Liver (tissue), 3 donors: Measurements from ENCODE around the gene SF3B6.

Source experiments
- FOXA1 ChIP-seq: IDR thresholded peaks from 2 replicates; pipeline ENCODE4 v1.6.1; 2016; ENCODE audit warnings: antibody characterized with exemption
- FOXA2 ChIP-seq: IDR thresholded peaks from 2 replicates; pipeline ENCODE4 v1.6.1; 2016; ENCODE audit warnings: antibody characterized with exemption
- GABPA ChIP-seq, 2 donors: IDR thresholded peaks in 1 of 2; conservative IDR thresholded peaks in 1 of 2; 2 replicates each; pipeline ENCODE4 v1.6.1; 2016; ENCODE audit warnings: antibody characterized with exemption in 2 of 2, mild to moderate bottlenecking in 1 of 2, moderate library complexity in 1 of 2
- JUND ChIP-seq, 2 donors: IDR thresholded peaks; 2 replicates each; pipeline ENCODE4 v1.6.1; 2016; ENCODE audit warnings: antibody characterized with exemption in 2 of 2
- MAX ChIP-seq: IDR thresholded peaks from 2 replicates; pipeline ENCODE4 v1.6.1; 2016; ENCODE audit warnings: antibody characterized with exemption
- RXRA ChIP-seq, 2 donors: IDR thresholded peaks; 2 replicates each; pipeline ENCODE4 v1.6.1; 2017 to 2018; ENCODE audit warnings: antibody characterized with exemption in 2 of 2, mild to moderate bottlenecking in 1 of 2
- SP1 ChIP-seq: IDR thresholded peaks from 2 replicates; pipeline ENCODE4 v1.6.1; 2018; ENCODE audit warnings: antibody characterized with exemption, mild to moderate bottlenecking
- TAF1 ChIP-seq: conservative IDR thresholded peaks from 2 replicates; pipeline ENCODE4 v1.6.1; 2016; ENCODE audit warnings: antibody characterized with exemption, mild to moderate bottlenecking
- YY1 ChIP-seq: IDR thresholded peaks from 2 replicates; pipeline ENCODE4 v1.6.1; 2016; ENCODE audit warnings: antibody characterized with exemption, mild to moderate bottlenecking
- TF ChIP-seq, protein P1 (sequence below): fragments of 150-350 bp; IDR thresholded peaks from 2 replicates; pipeline ENCODE4 v1.5.1; 2017; ENCODE audit warnings: improper control_type of control experiment, low read depth, low read length; ENCODE audit not compliant: missing input control
- TF ChIP-seq, protein P2 (sequence below): IDR thresholded peaks from 2 replicates; pipeline ENCODE4 v1.6.1; 2016; ENCODE audit warnings: antibody characterized with exemption, mild to moderate bottlenecking
- donor health status: healthy.
- donor health status: healthy.

DNA sequence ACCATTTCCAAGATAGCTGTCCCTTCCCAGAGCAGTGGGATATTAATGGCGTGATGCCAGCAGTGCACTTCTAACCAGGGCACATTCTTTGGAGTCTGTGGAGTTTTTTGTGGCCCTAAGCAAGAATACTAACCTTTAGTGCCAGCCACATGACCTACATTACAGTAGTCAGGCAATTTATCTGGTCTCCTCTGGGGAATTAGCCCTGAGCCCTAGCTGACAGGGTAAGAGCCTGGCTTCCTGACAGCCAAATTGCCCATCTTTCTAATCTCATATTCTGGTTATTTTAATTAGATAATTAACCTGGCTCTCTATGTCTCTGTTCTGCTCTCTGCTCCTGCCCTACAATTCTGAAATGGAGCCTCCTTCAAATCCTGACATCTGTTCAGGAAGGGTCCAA is 41.8 kb upstream of the SF3B6 start:
- TF ChIP-seq, protein P1, sequence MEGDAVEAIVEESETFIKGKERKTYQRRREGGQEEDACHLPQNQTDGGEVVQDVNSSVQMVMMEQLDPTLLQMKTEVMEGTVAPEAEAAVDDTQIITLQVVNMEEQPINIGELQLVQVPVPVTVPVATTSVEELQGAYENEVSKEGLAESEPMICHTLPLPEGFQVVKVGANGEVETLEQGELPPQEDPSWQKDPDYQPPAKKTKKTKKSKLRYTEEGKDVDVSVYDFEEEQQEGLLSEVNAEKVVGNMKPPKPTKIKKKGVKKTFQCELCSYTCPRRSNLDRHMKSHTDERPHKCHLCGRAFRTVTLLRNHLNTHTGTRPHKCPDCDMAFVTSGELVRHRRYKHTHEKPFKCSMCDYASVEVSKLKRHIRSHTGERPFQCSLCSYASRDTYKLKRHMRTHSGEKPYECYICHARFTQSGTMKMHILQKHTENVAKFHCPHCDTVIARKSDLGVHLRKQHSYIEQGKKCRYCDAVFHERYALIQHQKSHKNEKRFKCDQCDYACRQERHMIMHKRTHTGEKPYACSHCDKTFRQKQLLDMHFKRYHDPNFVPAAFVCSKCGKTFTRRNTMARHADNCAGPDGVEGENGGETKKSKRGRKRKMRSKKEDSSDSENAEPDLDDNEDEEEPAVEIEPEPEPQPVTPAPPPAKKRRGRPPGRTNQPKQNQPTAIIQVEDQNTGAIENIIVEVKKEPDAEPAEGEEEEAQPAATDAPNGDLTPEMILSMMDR: no peak
- no peak for TF ChIP-seq FOXA1
- TF ChIP-seq JUND (IDR thresholded peaks at IDR 0.05): no peak
- no peak for TF ChIP-seq MAX
- TF ChIP-seq FOXA2: no peak
- TF ChIP-seq TAF1: no peak
- TF ChIP-seq, protein P2, sequence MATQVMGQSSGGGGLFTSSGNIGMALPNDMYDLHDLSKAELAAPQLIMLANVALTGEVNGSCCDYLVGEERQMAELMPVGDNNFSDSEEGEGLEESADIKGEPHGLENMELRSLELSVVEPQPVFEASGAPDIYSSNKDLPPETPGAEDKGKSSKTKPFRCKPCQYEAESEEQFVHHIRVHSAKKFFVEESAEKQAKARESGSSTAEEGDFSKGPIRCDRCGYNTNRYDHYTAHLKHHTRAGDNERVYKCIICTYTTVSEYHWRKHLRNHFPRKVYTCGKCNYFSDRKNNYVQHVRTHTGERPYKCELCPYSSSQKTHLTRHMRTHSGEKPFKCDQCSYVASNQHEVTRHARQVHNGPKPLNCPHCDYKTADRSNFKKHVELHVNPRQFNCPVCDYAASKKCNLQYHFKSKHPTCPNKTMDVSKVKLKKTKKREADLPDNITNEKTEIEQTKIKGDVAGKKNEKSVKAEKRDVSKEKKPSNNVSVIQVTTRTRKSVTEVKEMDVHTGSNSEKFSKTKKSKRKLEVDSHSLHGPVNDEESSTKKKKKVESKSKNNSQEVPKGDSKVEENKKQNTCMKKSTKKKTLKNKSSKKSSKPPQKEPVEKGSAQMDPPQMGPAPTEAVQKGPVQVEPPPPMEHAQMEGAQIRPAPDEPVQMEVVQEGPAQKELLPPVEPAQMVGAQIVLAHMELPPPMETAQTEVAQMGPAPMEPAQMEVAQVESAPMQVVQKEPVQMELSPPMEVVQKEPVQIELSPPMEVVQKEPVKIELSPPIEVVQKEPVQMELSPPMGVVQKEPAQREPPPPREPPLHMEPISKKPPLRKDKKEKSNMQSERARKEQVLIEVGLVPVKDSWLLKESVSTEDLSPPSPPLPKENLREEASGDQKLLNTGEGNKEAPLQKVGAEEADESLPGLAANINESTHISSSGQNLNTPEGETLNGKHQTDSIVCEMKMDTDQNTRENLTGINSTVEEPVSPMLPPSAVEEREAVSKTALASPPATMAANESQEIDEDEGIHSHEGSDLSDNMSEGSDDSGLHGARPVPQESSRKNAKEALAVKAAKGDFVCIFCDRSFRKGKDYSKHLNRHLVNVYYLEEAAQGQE: no peak
- TF ChIP-seq RXRA (IDR thresholded peaks at IDR 0.05): no peak
- TF ChIP-seq YY1: no peak
- TF ChIP-seq SP1: no peak
- no peak for TF ChIP-seq GABPA (IDR thresholded peaks at IDR 0.05 in 1 of 2, conservative IDR thresholded peaks at IDR 0.05 in 1 of 2)
